ENCODE results near the gene MRPL12. TPM values are rescaled to one million over a fixed set of nuclear protein-coding genes. Genes with fewer than 3 reads are reported as not detected.

MRPL12 gene
- total and polyA plus RNA-seq, 2 of the 13 experiments (the other 11 are each of a cell fraction or from before 2014, with no cell fraction given), result 39.1 to 94.1 TPM

GRCh38 chr17:81727324-81728031, 24.3 kb downstream of the MRPL12 start (continued):
- TF ChIP-seq ZNF382 (CRISPR knock-in tag; IDR thresholded peaks at IDR 0.05; ENCODE audit: borderline replicate concordance) (no peak), ZNF761 (CRISPR knock-in tag; conservative IDR thresholded peaks at IDR 0.05) (peak; percentile 94), ISL2 (CRISPR knock-in tag; IDR thresholded peaks at IDR 0.05) (peak; percentile 79), MBNL3 (CRISPR knock-in tag; conservative IDR thresholded peaks at IDR 0.05) (no peak), NFAT5 (CRISPR knock-in tag; IDR thresholded peaks at IDR 0.05) (peak; percentile 99), ZNF572 (CRISPR knock-in tag; IDR thresholded peaks at IDR 0.05) (peak; percentile 90; the same call in 1 of the 2 replicates), ZNF691 (CRISPR knock-in tag; IDR thresholded peaks at IDR 0.05; ENCODE audit: borderline replicate concordance, low read depth) (peak; percentile 98; the same call in 1 of the 2 replicates), GPN1 (CRISPR knock-in tag; IDR thresholded peaks at IDR 0.05; ENCODE audit: borderline replicate concordance) (peak; percentile 95), ZNF652 (CRISPR knock-in tag; IDR thresholded peaks at IDR 0.05; ENCODE audit: borderline replicate concordance, low read depth) (peak; percentile 61; the same call in 1 of the 2 replicates), ZNF562 (CRISPR knock-in tag; IDR thresholded peaks at IDR 0.05; ENCODE audit: borderline replicate concordance) (peak; percentile 96; the same call in 1 of the 2 replicates), ZBTB3 (CRISPR knock-in tag; IDR thresholded peaks at IDR 0.05; ENCODE audit: borderline replicate concordance, low read depth) (peak; percentile 70; the same call in 1 of the 2 replicates), ZNF354B (CRISPR knock-in tag; IDR thresholded peaks at IDR 0.05) (no peak), ZNF20 (CRISPR knock-in tag; IDR thresholded peaks at IDR 0.05) (no peak; the same call in 1 of the 2 replicates), ZNF784 (CRISPR knock-in tag; IDR thresholded peaks at IDR 0.05; ENCODE audit: borderline replicate concordance) (peak; percentile 97), HMGA1 (CRISPR knock-in tag; conservative IDR thresholded peaks at IDR 0.05) (no peak), SMAD9 (CRISPR knock-in tag; IDR thresholded peaks at IDR 0.05) (peak; percentile 99), ZNF660 (CRISPR knock-in tag; IDR thresholded peaks at IDR 0.05; ENCODE audit: borderline replicate concordance, low read depth) (0 out of 2 replicates have a peak, but pooled peaks have one; percentile 89), SMAD1 (CRISPR knock-in tag; IDR thresholded peaks at IDR 0.05; ENCODE audit: borderline replicate concordance, low read depth) (0 out of 2 replicates have a peak, but pooled peaks have one; percentile 83), CEBPZ (IDR thresholded peaks at IDR 0.05; ENCODE audit: low read length) (no peak)

All from HepG2 (cell line).